HG03571 (cell line): ENCODE measurements around the gene NMNAT3.

Experiments used
- ATAC-seq: cut with Tn5 transposase; IDR thresholded peaks from one replicate; pipeline ENCODE4 v1.9.1; 2021; ENCODE audit not compliant: unreplicated experiment

The NMNAT3 gene

GRCh38 chr3:139676108-139676507 lies 1.7 kb downstream of the NMNAT3 start:
- no peak for ATAC-seq

- ATAC-seq, result no peak
These were observed 2.4 kb downstream of the NMNAT3 start for GRCh38 chr3:139675327-139675726.

- ATAC-seq, result no peak
These were observed 3.1 kb downstream of the NMNAT3 start for GRCh38 chr3:139674571-139675260.

GRCh38 chr3:139672884-139673283 lies 4.9 kb downstream of the NMNAT3 start:
- ATAC-seq, result no peak

- no peak for ATAC-seq
These were observed 5.7 kb downstream of the NMNAT3 start for GRCh38 chr3:139671863-139672646.

- no peak for ATAC-seq
These were observed 6.7 kb downstream of the NMNAT3 start for GRCh38 chr3:139671107-139671506.

- ATAC-seq, result no peak
These were observed 7.6 kb downstream of the NMNAT3 start for GRCh38 chr3:139670196-139670595.

- no peak for ATAC-seq
These were observed 9.4 kb downstream of the NMNAT3 start for GRCh38 chr3:139668332-139668731.

GRCh38 chr3:139664958-139665357 lies 12.8 kb downstream of the NMNAT3 start:
- ATAC-seq, result no peak

- ATAC-seq, result no peak
These were observed 17.5 kb downstream of the NMNAT3 start for GRCh38 chr3:139660269-139660668.

GRCh38 chr3:139659511-139659910 lies 18.3 kb downstream of the NMNAT3 start:
- ATAC-seq, result no peak

- ATAC-seq, result no peak
These were observed 19.8 kb downstream of the NMNAT3 start for GRCh38 chr3:139657936-139658335.

GRCh38 chr3:139657434-139657833 lies 20.3 kb downstream of the NMNAT3 start:
- ATAC-seq, result no peak

- ATAC-seq, result no peak
These were observed 21.7 kb downstream of the NMNAT3 start for GRCh38 chr3:139655909-139656595.

GRCh38 chr3:139654637-139655365 lies 23.0 kb downstream of the NMNAT3 start:
- ATAC-seq, result no peak

GRCh38 chr3:139653582-139653981 lies 24.2 kb downstream of the NMNAT3 start:
- ATAC-seq, result no peak

GRCh38 chr3:139652561-139652960 lies 25.2 kb downstream of the NMNAT3 start:
- no peak for ATAC-seq

GRCh38 chr3:139647866-139648435 lies 29.8 kb downstream of the NMNAT3 start:
- ATAC-seq, result no peak

- ATAC-seq, result no peak
These were observed 31.3 kb downstream of the NMNAT3 start for GRCh38 chr3:139646512-139646911.

- ATAC-seq, result no peak
These were observed 34.8 kb downstream of the NMNAT3 start for GRCh38 chr3:139642996-139643395.

GRCh38 chr3:139640456-139640855 lies 37.3 kb downstream of the NMNAT3 start:
- ATAC-seq, result no peak
